DND-41 (cell line): Measurements from ENCODE around the gene POGLUT3.

Experiments used
- ATAC-seq: fragments of 200-7000 bp; cut with Tn5 transposase; 3 replicates; pipeline ENCODE4 v1.9.1; 2021; ENCODE audit warnings: low read depth; ENCODE audit not compliant: insufficient read depth
- DNase-seq: peaks from one replicate; pipeline ENCODE4 v3.0.0-alpha.2; 2020
- H2AFZ ChIP-seq: 2 replicates; pipeline ENCODE4 v1.6.0; 2012; ENCODE audit warnings: low read depth, low read length
- H3K27ac ChIP-seq: 2 replicates; pipeline ENCODE4 v1.5.1; 2012; ENCODE audit warnings: low read length, inconsistent platforms
- H3K27me3 ChIP-seq: fragments of 200-600 bp; sonication (generic); 2 replicates; pipeline ENCODE4 v1.6.0; 2012; ENCODE audit warnings: low read length, mild to moderate bottlenecking, inconsistent platforms; ENCODE audit not compliant: insufficient read depth, poor library complexity
- H3K36me3 ChIP-seq: 2 replicates; pipeline ENCODE4 v1.5.1; 2012; ENCODE audit warnings: low read length, inconsistent platforms; ENCODE audit not compliant: insufficient read depth
- H3K4me1 ChIP-seq: 2 replicates; pipeline ENCODE4 v1.5.1; 2012; ENCODE audit warnings: mild to moderate bottlenecking, low read length; ENCODE audit not compliant: insufficient read depth
- H3K4me2 ChIP-seq: 2 replicates; pipeline ENCODE4 v1.6.0; 2012; ENCODE audit warnings: mild to moderate bottlenecking, moderate library complexity, low read length, inconsistent platforms; ENCODE audit not compliant: insufficient read depth
- H3K4me3 ChIP-seq, 2 experiments: fragments of 200-600 bp in 1 of 2; shearing (Covaris generic) in 1 of 2; 2 replicates each; pipeline ENCODE4 v1.5.1; 2012 to 2016; ENCODE audit warnings: inconsistent platforms in 2 of 2, low read length in 2 of 2, mild to moderate bottlenecking in 2 of 2, low read depth in 1 of 2, moderate library complexity in 1 of 2
- H3K79me2 ChIP-seq: 2 replicates; pipeline ENCODE4 v1.6.0; 2012; ENCODE audit warnings: low read length, inconsistent platforms; ENCODE audit not compliant: insufficient read depth
- H3K9ac ChIP-seq: 2 replicates; pipeline ENCODE4 v1.6.0; 2012; ENCODE audit warnings: low read depth, mild to moderate bottlenecking, inconsistent platforms, low read length, moderate library complexity
- H3K9me3 ChIP-seq: 2 replicates; pipeline ENCODE4 v1.5.1; 2012; ENCODE audit warnings: low read length, moderate library complexity, mild to moderate bottlenecking, inconsistent platforms; ENCODE audit not compliant: insufficient read depth, severe bottlenecking
- H4K20me1 ChIP-seq: 2 replicates; pipeline ENCODE4 v1.6.0; 2012; ENCODE audit warnings: low read length; ENCODE audit not compliant: insufficient read depth
- EZH2 ChIP-seq: IDR thresholded peaks from 3 replicates; pipeline ENCODE4 v1.6.1; 2012; ENCODE audit warnings: borderline replicate concordance, low read depth, mild to moderate bottlenecking, moderate library complexity, low read length, inconsistent platforms; ENCODE audit not compliant: severe bottlenecking
- TF ChIP-seq, protein P1 (sequence below): IDR thresholded peaks from 2 replicates; pipeline ENCODE4 v1.5.1; 2012; ENCODE audit warnings: borderline replicate concordance, low read length, moderate library complexity, mild to moderate bottlenecking; ENCODE audit not compliant: poor library complexity, severe bottlenecking; ENCODE audit errors: extremely low read depth

Gene POGLUT3

GRCh38 chr11:108500721-108501120 lies 2.5 kb upstream of the POGLUT3 start:
- H3K79me2 ChIP-seq: peaks cover 36% of the 10 kb centered on the region
- DNase-seq (no peak), ATAC-seq (no peak)
- no peak overlapping the region for H2AFZ ChIP-seq
- no peak overlapping the region for H3K4me3 ChIP-seq
- H3K9me3 ChIP-seq: no peaks in the 10 kb centered on the region
- no peaks in the 10 kb centered on the region for H3K27me3 ChIP-seq
- no peak for TF ChIP-seq EZH2
- TF ChIP-seq, protein P1, sequence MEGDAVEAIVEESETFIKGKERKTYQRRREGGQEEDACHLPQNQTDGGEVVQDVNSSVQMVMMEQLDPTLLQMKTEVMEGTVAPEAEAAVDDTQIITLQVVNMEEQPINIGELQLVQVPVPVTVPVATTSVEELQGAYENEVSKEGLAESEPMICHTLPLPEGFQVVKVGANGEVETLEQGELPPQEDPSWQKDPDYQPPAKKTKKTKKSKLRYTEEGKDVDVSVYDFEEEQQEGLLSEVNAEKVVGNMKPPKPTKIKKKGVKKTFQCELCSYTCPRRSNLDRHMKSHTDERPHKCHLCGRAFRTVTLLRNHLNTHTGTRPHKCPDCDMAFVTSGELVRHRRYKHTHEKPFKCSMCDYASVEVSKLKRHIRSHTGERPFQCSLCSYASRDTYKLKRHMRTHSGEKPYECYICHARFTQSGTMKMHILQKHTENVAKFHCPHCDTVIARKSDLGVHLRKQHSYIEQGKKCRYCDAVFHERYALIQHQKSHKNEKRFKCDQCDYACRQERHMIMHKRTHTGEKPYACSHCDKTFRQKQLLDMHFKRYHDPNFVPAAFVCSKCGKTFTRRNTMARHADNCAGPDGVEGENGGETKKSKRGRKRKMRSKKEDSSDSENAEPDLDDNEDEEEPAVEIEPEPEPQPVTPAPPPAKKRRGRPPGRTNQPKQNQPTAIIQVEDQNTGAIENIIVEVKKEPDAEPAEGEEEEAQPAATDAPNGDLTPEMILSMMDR: no peak
- H3K36me3 ChIP-seq: 0 out of 2 replicates have a peak, but pooled peaks cover 3% of the 10 kb centered on the region
- H3K27ac ChIP-seq: no peak overlapping the region
- peaks cover 30% of the 10 kb centered on the region for H3K4me1 ChIP-seq
- no peak overlapping the region for H3K9ac ChIP-seq
- no peak overlapping the region for H3K4me2 ChIP-seq
- H4K20me1 ChIP-seq: no peaks in the 10 kb centered on the region

DNA sequence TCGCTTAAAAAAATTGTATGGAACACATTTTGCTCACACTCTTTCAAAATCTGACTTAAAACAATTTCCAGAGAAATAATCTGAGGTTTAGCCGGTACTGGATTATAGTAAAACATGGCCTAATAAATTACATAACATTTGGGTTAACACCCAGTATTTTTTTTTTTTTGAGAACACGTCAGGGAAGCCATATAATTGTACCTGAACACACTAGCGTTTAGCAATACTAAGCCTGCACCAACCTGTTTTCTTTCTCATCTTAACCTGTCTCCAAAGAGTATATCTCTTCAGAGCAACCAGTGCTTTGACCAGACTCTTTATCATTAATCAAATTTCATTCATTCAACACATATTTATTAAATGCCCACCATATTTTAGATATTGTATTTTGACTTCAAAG lies 2.0 kb upstream of the POGLUT3 start:
- Histone ChIP-seq H3K79me2 (peaks cover 41% of the 10 kb centered on the region), H4K20me1 (no peaks in the 10 kb centered on the region), H3K9ac (no peak overlapping the region), H3K4me3 (no peak overlapping the region), H3K9me3 (no peaks in the 10 kb centered on the region), H3K27ac (no peak overlapping the region), H3K4me1 (peaks cover 35% of the 10 kb centered on the region), H3K36me3 (peaks cover 5% of the 10 kb centered on the region; the same call in 1 of the 2 replicates), H3K4me2 (no peak overlapping the region), H3K27me3 (no peaks in the 10 kb centered on the region), H2AFZ (no peak overlapping the region)
- no peak for TF ChIP-seq EZH2
- TF ChIP-seq, protein P1: no peak
- ATAC-seq (no peak), DNase-seq (no peak)

DNA sequence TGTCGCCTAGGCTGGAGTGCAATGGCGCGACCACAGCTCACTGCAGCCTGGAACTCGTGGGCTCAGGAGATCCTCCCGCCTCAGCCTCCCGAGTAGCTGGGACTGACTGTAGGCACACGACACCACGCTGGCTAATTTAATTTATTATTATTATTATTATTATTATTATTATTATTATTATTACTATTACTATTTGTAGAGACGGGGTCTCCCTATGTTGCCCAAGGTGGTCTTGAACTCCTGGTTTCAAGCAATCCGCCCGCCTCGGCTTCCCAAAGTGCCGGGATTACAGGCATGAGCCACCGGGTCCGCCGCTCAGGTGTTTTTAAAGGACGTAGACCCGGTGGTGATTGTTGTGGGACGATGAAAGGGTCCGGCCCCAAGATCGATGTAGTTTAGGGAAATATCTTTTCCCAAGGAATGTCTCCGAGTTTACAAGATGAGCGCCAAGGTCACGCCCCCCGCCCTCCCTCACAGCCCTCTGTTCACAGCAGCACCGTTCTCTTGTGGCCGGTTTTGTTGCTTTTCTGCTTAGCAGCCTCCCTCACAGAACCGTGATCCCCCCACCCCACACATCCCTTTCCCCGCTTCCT lies 728 bp upstream of the POGLUT3 start:
- Histone ChIP-seq H4K20me1 (no peaks in the 10 kb centered on the region), H3K36me3 (peaks cover 17% of the 10 kb centered on the region), H3K9me3 (no peaks in the 10 kb centered on the region), H3K9ac (peak overlapping the region; percentile 96), H2AFZ (peak overlapping the region; percentile 72), H3K79me2 (peaks cover 54% of the 10 kb centered on the region), H3K27me3 (no peaks in the 10 kb centered on the region), H3K4me1 (peaks cover 47% of the 10 kb centered on the region), H3K27ac (peak overlapping the region; percentile 83), H3K4me2 (peak overlapping the region; percentile 71), H3K4me3 (peak overlapping the region; percentile 40 to 59; a peak in 3 of 4 replicates)
- peak; percentile 19 for DNase-seq
- peak; percentile 27 for ATAC-seq
- TF ChIP-seq EZH2: no peak
- TF ChIP-seq, protein P1: no peak
